Umbilical cord (tissue), 2 donors: ENCODE data around the gene ARID4B. TPM values are rescaled to one million over a fixed set of nuclear protein-coding genes. Genes with fewer than 3 reads are reported as not detected.
"Not testable (repeated sequence)": the region's sequence is repeated elsewhere in the genome, so short reads cannot be mapped to it uniquely, and the experiment has no call there.

Source experiments
- DNase-seq: peaks from one replicate; pipeline ENCODE4 v3.0.0-alpha.2; 2015; ENCODE audit warnings: low spot score
- total RNA-seq: library from RNA; depleted of rRNA; stranded (reverse); fragments of >200 nt; gene quantifications from one replicate; pipeline ENCODE4 v1.2.3, GENCODE V29; 2014; ENCODE audit warnings: low replicate concordance; ENCODE audit not compliant: insufficient read depth

ARID4B gene
- total RNA-seq, 1 donor from 2014 or later: 49.8 TPM

DNA sequence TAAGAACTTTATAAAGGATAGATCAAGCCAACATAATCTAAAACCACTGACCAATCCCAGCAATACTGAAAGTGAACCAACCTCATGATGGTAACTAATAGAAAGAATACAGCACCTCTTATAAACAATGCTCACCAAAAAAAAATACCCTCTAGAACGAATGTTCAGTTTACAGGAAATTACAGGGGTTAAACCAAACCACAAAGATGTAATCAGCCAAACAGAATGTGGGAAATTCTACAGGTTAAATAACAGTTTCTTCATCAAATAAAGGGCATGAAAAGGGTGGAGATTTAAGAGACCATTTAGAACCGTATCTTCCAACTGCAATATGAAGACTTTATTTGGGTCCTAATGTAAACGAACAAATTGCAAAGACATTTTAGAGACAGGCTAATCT lies 30.4 kb downstream of the ARID4B start:
- no peak for DNase-seq

DNA sequence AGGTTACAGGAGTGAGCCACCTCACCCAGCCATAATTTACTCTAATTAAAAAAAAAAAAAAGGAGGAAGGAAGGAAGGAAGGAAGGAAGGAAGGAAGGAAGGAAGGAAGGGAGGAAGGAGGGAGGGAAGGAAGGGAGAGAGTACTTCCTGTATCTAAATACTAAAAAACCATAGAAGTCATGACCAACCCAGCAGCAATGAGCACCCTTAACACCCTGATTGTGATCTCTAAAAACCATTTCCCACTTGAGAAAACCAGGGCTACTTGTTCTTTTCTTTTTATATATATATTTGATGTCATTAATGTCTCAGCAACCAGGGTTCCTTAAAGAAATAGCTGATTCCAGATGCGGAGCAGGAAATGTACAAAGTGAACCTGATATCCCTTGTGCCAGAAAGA lies 31.2 kb downstream of the ARID4B start:
- DNase-seq: no peak

- no peak for DNase-seq
These were observed 32.1 kb downstream of the ARID4B start for GRCh38 chr1:235295902-235296350.

DNA sequence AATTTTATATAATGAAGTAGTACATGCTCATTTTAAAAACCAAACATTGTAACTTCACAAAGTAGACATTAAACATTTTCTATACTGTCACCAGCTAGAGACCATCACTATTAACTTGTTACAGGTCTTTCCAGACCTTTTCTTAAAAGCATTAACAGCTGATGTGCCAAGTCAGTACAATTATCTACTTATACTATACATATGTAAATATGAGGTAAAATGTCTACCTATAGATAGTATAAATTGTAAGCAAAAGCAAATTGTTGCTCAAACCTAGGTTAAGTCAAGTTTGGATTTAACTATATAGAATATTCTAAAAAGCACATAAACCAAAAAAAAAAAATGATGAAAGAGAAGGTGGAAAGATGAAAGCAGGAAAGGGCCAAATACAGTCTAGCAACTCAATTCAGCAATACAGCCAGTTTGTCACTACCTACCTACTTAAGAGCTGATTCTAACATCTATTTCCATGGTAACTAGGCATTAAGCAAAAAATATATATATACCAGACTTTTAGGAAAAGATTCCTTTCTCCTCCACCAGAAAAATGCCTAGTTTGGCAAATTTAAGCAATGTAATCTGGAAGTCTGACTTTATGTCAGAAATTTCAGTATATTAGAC lies 34.5 kb downstream of the ARID4B start:
- DNase-seq: no peak

DNA sequence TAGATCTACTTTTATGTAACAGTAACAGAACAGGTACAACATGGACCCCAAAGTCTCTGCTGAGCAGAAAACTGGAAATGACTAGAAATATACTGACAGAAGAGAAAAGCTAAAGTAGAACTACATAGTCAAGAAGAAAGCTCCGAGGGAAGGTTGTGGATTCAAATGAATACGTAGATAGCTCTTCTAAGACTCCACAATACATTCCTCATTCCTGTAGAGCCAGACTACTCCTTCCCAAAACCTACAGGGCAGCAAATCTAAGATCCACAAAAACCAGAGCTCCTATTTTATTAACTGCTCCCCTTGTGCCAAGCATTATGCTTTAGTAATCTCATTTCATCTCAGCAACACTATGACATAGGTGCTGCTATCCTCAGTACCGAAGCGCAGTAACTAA lies 35.2 kb downstream of the ARID4B start:
- no peak for DNase-seq

GRCh38 chr1:235291599-235292091 lies 36.3 kb downstream of the ARID4B start:
- no peak for DNase-seq

DNA sequence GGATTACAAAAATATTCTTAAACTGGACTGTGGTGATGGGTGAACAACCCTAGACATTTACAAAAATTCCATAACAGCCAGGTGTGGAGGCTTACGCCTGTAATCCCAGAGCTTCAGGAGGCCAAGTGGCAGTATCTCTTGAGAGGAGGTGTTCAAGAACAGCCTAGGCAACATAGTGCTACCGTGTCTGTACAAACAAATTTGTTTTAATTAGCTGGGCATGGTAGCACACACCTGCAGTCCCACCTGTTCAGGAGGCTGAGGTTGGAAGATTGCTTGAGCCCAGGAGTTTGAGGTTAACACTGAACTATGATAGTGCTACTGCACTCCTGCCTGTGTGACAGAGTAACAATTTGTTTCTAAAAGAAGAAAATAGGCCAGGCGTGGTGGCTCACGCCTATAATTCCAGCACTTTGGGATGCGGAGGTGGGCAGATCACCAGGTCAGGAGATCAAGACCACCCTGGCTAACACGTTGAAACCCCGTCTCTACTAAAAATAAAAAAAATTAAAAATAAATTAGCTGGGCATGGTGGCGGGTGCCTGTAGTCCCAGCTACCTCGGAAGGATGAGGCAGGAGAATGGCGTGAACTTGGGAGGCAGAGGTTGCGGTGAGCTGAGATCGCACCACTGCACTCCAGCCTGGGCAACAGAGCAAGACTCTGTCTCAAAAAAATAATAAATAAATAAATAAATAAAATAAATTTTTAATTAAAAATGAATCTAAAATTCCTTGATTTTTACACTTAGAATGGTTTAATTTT lies 37.1 kb downstream of the ARID4B start:
- no peak for DNase-seq

GRCh38 chr1:235289859-235290739 lies 37.9 kb downstream of the ARID4B start:
- no peak for DNase-seq

DNA sequence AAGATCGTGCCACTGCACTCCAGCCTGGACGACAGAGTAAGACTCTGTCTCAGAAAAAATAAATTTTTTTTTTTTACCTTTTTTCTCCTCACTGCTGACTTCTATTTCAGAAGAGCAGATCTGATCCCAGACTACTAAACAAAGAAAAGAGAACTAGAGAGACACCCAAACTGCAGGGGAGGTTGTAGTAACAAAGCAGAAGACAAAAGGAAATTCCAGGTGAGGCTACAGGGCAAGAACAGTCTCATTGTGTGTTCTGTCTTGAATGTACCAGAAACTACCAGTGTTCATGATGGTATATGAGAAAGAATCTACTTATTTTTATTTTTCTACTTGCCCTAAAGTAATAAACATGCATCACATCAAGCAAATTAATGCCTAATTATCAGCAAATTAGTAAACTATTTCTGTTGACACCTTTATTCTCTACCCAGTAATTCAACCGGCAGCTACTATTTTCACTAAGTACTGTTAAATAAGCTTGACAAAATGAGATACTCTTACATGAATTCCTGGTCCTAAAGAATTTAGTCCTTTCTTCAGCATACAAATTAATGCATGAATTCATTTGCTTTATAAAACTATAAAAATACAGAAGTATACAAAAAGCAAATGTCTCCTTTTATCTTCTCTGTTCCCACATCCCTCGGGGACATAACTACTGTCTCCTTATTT lies 40.6 kb downstream of the ARID4B start:
- no peak for DNase-seq

GRCh38 chr1:235286667-235287066 lies 41.3 kb downstream of the ARID4B start:
- DNase-seq: no peak

DNA sequence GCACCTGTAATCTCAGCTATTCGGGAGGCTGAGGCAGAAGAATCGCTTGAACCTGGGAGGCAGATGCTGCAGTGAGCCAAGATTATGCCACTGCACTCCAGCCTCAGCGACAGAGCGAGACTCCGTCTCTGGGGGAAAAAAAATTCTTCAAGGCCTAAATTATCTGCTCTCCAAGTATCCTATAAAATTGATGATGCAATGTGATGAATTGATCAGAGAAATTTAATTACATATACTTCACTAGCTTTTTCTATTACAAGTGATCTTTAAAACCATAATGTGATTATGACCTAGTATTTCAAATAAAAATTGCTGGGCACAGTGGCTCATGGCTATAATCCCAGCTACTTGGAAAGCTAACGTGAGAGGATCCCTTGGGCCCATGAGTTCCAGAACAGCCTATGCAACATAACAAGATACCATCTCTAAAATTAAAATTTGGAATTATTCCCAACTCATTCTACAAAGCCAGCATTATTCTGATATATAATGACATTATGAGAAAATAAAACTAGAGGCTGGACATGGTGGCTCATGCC lies 43.7 kb downstream of the ARID4B start:
- no peak for DNase-seq

DNA sequence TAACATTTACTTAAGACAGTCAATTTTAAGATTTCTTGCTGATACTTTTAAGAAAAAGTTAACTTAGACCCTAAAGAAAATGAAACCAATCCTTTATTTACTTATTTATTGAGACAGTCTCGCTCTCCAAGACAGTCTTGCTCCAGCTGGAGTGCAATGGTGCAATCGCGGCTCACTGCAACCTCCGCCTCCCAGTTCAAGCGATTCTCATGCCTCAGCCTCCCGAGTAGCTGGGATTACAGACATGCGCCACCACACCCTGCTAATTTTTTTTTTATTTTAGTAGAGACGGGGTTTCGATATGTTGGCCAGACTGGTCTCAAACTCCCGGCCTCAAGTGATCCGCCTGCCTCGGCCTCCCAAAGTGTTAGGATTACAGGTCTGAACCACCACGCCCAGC lies 44.3 kb downstream of the ARID4B start:
- DNase-seq: not testable (repeated sequence)

GRCh38 chr1:235280467-235280866 lies 47.5 kb downstream of the ARID4B start:
- no peak for DNase-seq

GRCh38 chr1:235279694-235280093 lies 48.3 kb downstream of the ARID4B start:
- DNase-seq: no peak

DNA sequence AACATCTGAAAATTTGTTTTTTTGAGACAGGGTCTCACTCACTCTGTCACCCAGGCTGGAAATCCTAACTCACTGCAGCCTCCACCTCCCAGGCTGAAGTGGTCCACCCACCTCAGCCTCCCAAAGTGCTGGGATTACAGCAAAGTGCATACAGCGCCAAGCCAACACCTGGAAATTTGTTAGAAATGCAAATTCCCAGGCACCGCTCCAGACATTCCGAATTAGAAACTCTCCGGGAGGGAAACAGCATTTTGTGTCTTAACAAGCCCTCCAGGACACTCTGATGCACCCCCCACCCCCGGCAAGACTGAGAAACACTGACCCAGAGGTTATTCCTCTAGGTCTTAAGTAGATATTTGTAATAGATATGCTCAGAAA lies 49.1 kb downstream of the ARID4B start:
- DNase-seq: no peak

DNA sequence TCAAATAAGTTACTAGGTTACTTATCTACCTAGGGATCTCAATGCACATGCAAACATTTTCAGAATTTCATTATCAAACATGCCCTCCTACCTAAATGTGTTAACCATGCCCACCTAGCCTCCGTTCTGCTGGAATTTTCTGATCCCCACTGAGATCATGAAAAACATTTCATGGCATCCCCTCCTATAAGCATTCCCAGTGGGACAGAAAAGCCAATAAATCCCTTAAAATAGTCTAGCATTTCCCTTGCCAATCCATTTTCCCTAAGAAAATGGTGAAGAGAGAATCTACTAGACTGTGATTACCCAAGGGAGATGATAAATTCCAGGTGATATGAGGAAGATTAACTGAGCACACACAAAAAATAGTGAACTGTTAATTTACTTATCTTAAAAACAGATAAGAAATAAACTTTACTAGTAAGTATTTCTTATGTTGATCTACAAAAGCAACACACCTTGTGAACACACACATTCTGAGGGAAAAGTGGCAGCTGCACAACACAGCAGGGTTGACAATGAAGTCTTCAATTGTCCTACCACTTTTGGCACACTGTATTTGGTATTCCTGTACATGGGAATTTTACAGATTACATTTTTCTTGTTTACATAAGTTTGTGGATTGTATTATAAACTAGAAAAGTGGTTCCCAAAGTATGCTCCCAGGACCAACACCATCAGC lies 49.6 kb downstream of the ARID4B start:
- DNase-seq: no peak

DNA sequence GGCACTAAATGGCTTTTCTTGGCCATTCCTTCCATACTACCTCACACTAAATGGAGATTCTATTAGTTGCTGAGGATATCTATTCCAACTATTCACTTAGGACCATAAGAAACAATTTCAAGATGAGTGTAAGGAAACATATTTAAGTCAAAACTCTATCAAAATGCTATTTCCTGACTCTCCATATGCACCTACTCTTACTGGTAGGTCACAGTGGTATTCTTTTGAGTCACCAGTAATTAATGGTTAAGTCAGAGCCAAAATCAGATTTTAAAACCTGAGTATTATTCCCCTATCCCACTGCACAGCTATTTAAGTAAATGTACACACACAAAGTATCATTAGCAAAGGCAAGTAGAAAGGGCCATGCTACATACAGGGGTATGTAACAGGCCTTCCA lies 50.3 kb downstream of the ARID4B start:
- no peak for DNase-seq

- no peak for DNase-seq
These were observed 52.1 kb downstream of the ARID4B start for GRCh38 chr1:235275836-235276235.

- no peak for DNase-seq
These were observed 52.8 kb downstream of the ARID4B start for GRCh38 chr1:235275223-235275622.

DNA sequence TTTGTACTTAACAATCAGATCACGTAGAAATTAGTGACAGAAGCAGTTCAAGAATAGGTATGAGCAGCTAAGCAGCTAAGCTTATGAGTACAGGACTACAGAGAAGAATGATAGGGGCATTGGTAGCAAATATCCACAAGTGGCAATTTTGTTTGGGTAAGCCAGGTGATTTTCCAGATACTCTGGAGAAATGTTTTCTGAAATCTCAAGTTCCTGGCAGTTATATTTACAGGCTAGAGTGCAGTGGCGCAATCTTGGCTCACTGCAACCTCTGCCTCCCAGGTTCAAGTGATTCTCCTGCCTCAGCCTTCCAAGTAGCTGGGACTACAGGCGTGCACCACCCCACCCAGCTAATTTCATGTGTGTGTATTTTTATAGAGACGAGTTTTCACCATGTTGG lies 55.1 kb downstream of the ARID4B start:
- no peak for DNase-seq

DNA sequence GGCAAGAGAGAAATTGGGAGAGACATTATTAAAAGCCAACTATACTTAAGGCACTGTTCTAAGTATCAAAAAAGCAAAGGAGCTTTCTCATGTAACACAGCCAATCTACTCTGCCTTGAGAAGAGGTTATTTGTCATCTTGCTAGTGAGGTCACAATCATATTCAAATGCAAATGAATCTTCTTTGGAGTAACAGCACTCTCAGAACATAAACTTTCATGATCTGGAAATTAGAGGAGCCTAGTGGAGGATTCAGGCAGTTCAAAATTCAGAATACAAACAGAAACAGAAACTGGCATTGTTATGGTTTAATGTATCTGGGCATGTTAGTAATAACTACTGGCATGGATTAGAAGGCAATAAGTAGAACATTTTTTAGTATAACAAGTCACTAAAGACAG lies 57.4 kb downstream of the ARID4B start:
- peak; percentile 5 for DNase-seq
